Activated naive CD8-positive, alpha-beta T cell treated with anti-CD3 and anti-CD28 coated beads, Interleukin-2, amount 10 ng/mL, durations not matched to agents 7 days and 5 days (primary cell): Measurements from ENCODE around the gene GNGT2. TPM values are rescaled to one million over a fixed set of nuclear protein-coding genes. Genes with fewer than 3 reads are reported as not detected.
A peak's percentile ranks its signal among the peaks of the same experiment; 100 is the strongest.

Source experiments
- ATAC-seq: fragments of 150-1000 bp; cut with Tn5 transposase; one replicate; pipeline ENCODE4 v1.10.0; 2021; ENCODE audit warnings: low read depth, moderate library complexity
- POLR2A ChIA-PET: fragments of 350-600 bp; sonication (Branson Sonifier 250); formaldehyde crosslinking; loops from one replicate; lab custom pipeline; 2021; ENCODE audit warnings: antibody characterized with exemption; lab: Charles Lee
- DNase-seq: peaks from one replicate; pipeline ENCODE4 v3.0.0; 2021
- H3K27ac Mint-ChIP-seq: one replicate; pipeline ENCODE4 v1.8.0; 2022; ENCODE audit warnings: mild to moderate bottlenecking, mixed read lengths
- H3K27me3 Mint-ChIP-seq: one replicate; pipeline ENCODE4 v1.8.0; 2022; ENCODE audit warnings: mild to moderate bottlenecking, moderate library complexity, mixed read lengths
- H3K36me3 Mint-ChIP-seq: one replicate; pipeline ENCODE4 v1.8.0; 2021; ENCODE audit warnings: mild to moderate bottlenecking, mixed read lengths
- H3K4me1 Mint-ChIP-seq: one replicate; pipeline ENCODE4 v1.8.0; 2021; ENCODE audit warnings: mixed read lengths
- H3K4me3 Mint-ChIP-seq: one replicate; pipeline ENCODE4 v1.8.0; 2022; ENCODE audit warnings: mild to moderate bottlenecking, moderate library complexity, mixed read lengths
- H3K9me3 Mint-ChIP-seq: one replicate; pipeline ENCODE4 v1.8.0; 2021; ENCODE audit warnings: mixed read lengths
- total RNA-seq, 2 experiments: library from RNA; stranded (reverse); gene quantifications; one replicate each; pipeline ENCODE4 v1.2.3, GENCODE V29; 2021

GNGT2 gene
- total RNA-seq, 2 experiments from 2014 or later, result 27.9 to 34.2 TPM

GRCh38 chr17:49214676-49215360 is 4.4 kb upstream of the GNGT2 start:
- H3K4me1 Mint-ChIP-seq, result peaks cover 60% of the 10 kb centered on the region
- POLR2A ChIA-PET, result interaction anchor here (1.7 to 9.5 kb wide), 6 partner anchors 10 to 22 kb away, joined by 5 to 99 read pairs (median 8); partner anchors contain the start of gene PHOSPHO1
- H3K36me3 Mint-ChIP-seq, result peaks cover 58% of the 10 kb centered on the region
- H3K27me3 Mint-ChIP-seq, result no peaks in the 10 kb centered on the region
- peak overlapping the region; percentile 88 for H3K27ac Mint-ChIP-seq
- H3K9me3 Mint-ChIP-seq, result no peaks in the 10 kb centered on the region
- DNase-seq, result no peak
- ATAC-seq, result no peak
- H3K4me3 Mint-ChIP-seq, result peak overlapping the region; percentile 99

- H3K36me3 Mint-ChIP-seq, result peaks cover 52% of the 10 kb centered on the region
- H3K27me3 Mint-ChIP-seq, result no peaks in the 10 kb centered on the region
- POLR2A ChIA-PET, result interaction anchor here (1.3 to 9.5 kb wide), 3 partner anchors 12 to 34 kb away, joined by 4 to 120 read pairs (median 99); no protein-coding TSS in a partner anchor
- DNase-seq (no peak), ATAC-seq (no peak)
- peak overlapping the region; percentile 99 for H3K4me3 Mint-ChIP-seq
- H3K9me3 Mint-ChIP-seq, result no peaks in the 10 kb centered on the region
- peak overlapping the region; percentile 88 for H3K27ac Mint-ChIP-seq
- peaks cover 60% of the 10 kb centered on the region for H3K4me1 Mint-ChIP-seq
Measured at GRCh38 chr17:49213847-49214246, 3.5 kb upstream of the GNGT2 start.

- H3K9me3 Mint-ChIP-seq, result no peaks in the 10 kb centered on the region
- peak overlapping the region; percentile 99 for H3K4me3 Mint-ChIP-seq
- H3K4me1 Mint-ChIP-seq, result peaks cover 61% of the 10 kb centered on the region
- no peak for DNase-seq
- ATAC-seq, result no peak
- H3K27me3 Mint-ChIP-seq, result no peaks in the 10 kb centered on the region
- peak overlapping the region; percentile 88 for H3K27ac Mint-ChIP-seq
- H3K36me3 Mint-ChIP-seq, result peaks cover 51% of the 10 kb centered on the region
- POLR2A ChIA-PET, result interaction anchor here (1.3 to 9.5 kb wide), 4 partner anchors 9 to 33 kb away, joined by 4 to 120 read pairs (median 57); no protein-coding TSS in a partner anchor
Measured at GRCh38 chr17:49213399-49213798, 3.0 kb upstream of the GNGT2 start.

- POLR2A ChIA-PET, result interaction anchor here (1.0 to 9.5 kb wide), 7 partner anchors 10 to 145 kb away, joined by 3 to 120 read pairs (median 27); no protein-coding TSS in a partner anchor
- H3K4me3 Mint-ChIP-seq, result peak overlapping the region; percentile 99
- no peaks in the 10 kb centered on the region for H3K27me3 Mint-ChIP-seq
- peaks cover 54% of the 10 kb centered on the region for H3K36me3 Mint-ChIP-seq
- H3K9me3 Mint-ChIP-seq, result no peaks in the 10 kb centered on the region
- H3K27ac Mint-ChIP-seq, result peak overlapping the region; percentile 88
- DNase-seq, result peak; percentile 47
- ATAC-seq, result peak; percentile 35
- peaks cover 42% of the 10 kb centered on the region for H3K4me1 Mint-ChIP-seq
Measured at GRCh38 chr17:49209061-49209571, 1.3 kb downstream of the GNGT2 start.

GRCh38 chr17:49204516-49204915 is 5.9 kb downstream of the GNGT2 start:
- POLR2A ChIA-PET, result interaction anchor here (1.0 to 1.8 kb wide), 4 partner anchors 10 to 20 kb away, joined by 4 to 7 read pairs (median 4); no protein-coding TSS in a partner anchor
- H3K4me3 Mint-ChIP-seq, result no peak overlapping the region
- no peak overlapping the region for H3K27ac Mint-ChIP-seq
- ATAC-seq, result no peak
- H3K4me1 Mint-ChIP-seq, result peaks cover 30% of the 10 kb centered on the region
- H3K36me3 Mint-ChIP-seq, result peaks cover 49% of the 10 kb centered on the region
- H3K9me3 Mint-ChIP-seq, result no peaks in the 10 kb centered on the region
- DNase-seq, result no peak
- H3K27me3 Mint-ChIP-seq, result no peaks in the 10 kb centered on the region

- POLR2A ChIA-PET, result interaction anchor here (1.2 to 1.8 kb wide), 3 partner anchors 11 to 21 kb away, joined by 4 to 7 read pairs (median 5); no protein-coding TSS in a partner anchor
- no peak for ATAC-seq
- peaks cover 23% of the 10 kb centered on the region for H3K4me1 Mint-ChIP-seq
Measured at GRCh38 chr17:49203796-49204195, 6.6 kb downstream of the GNGT2 start.

GRCh38 chr17:49201481-49201927 is 8.9 kb downstream of the GNGT2 start:
- POLR2A ChIA-PET, result interaction anchor here (1.3 kb wide), 1 partner anchor 17 kb away, joined by 4 read pairs; no protein-coding TSS in a partner anchor
- H3K27ac Mint-ChIP-seq, result no peak overlapping the region
- ATAC-seq (no peak), DNase-seq (no peak)
- no peak overlapping the region for H3K4me3 Mint-ChIP-seq
- H3K4me1 Mint-ChIP-seq, result peaks cover 16% of the 10 kb centered on the region
- no peaks in the 10 kb centered on the region for H3K9me3 Mint-ChIP-seq
- peaks cover 39% of the 10 kb centered on the region for H3K36me3 Mint-ChIP-seq
- no peaks in the 10 kb centered on the region for H3K27me3 Mint-ChIP-seq

More at GRCh38 chr17:49203796-49204195, 6.6 kb downstream of the GNGT2 start:
- Mint-ChIP-seq H3K27ac (no peak overlapping the region), H3K9me3 (no peaks in the 10 kb centered on the region), H3K27me3 (no peaks in the 10 kb centered on the region), H3K36me3 (peaks cover 49% of the 10 kb centered on the region), H3K4me3 (no peak overlapping the region)
- DNase-seq, result no peak

- Mint-ChIP-seq H3K36me3 (peaks cover 30% of the 10 kb centered on the region), H3K27me3 (no peaks in the 10 kb centered on the region), H3K27ac (no peak overlapping the region), H3K9me3 (no peaks in the 10 kb centered on the region), H3K4me1 (peaks cover 20% of the 10 kb centered on the region), H3K4me3 (no peak overlapping the region)
- POLR2A ChIA-PET, result interaction anchor here (0.9 to 4.1 kb wide), 5 partner anchors 9 to 27 kb away, joined by 3 to 27 read pairs (median 5); partner anchors contain the start of genes ABI3 and GNGT2
- ATAC-seq (no peak), DNase-seq (no peak)
Measured at GRCh38 chr17:49200423-49201083, 9.8 kb downstream of the GNGT2 start.

GRCh38 chr17:49198211-49198610 is 12.2 kb downstream of the GNGT2 start:
- H3K36me3 Mint-ChIP-seq, result peaks cover 14% of the 10 kb centered on the region
- no peak overlapping the region for H3K27ac Mint-ChIP-seq
- peaks cover 26% of the 10 kb centered on the region for H3K4me1 Mint-ChIP-seq
- DNase-seq (no peak), ATAC-seq (no peak)
- H3K9me3 Mint-ChIP-seq, result no peaks in the 10 kb centered on the region
- H3K27me3 Mint-ChIP-seq, result no peaks in the 10 kb centered on the region
- POLR2A ChIA-PET, result interaction anchor here (0.6 to 4.1 kb wide), 5 partner anchors 11 to 741 kb away, joined by 3 to 27 read pairs (median 4); partner anchors contain the start of genes ABI3 and GNGT2
- H3K4me3 Mint-ChIP-seq, result no peak overlapping the region

- POLR2A ChIA-PET, result interaction anchor here (0.6 to 4.1 kb wide), 5 partner anchors 12 to 740 kb away, joined by 3 to 27 read pairs (median 4); partner anchors contain the start of genes ABI3 and GNGT2
- H3K4me1 Mint-ChIP-seq, result peaks cover 29% of the 10 kb centered on the region
- no peak overlapping the region for H3K27ac Mint-ChIP-seq
- no peaks in the 10 kb centered on the region for H3K9me3 Mint-ChIP-seq
- H3K4me3 Mint-ChIP-seq, result no peak overlapping the region
- ATAC-seq (no peak), DNase-seq (peak; percentile 9)
- no peaks in the 10 kb centered on the region for H3K27me3 Mint-ChIP-seq
- peaks cover 8% of the 10 kb centered on the region for H3K36me3 Mint-ChIP-seq
Measured at GRCh38 chr17:49197346-49197998, 12.9 kb downstream of the GNGT2 start.

GRCh38 chr17:49196520-49196919 is 13.9 kb downstream of the GNGT2 start:
- Mint-ChIP-seq H3K36me3 (no peaks in the 10 kb centered on the region), H3K9me3 (no peaks in the 10 kb centered on the region), H3K4me3 (no peak overlapping the region), H3K27me3 (no peaks in the 10 kb centered on the region), H3K4me1 (peaks cover 32% of the 10 kb centered on the region), H3K27ac (no peak overlapping the region)
- no peak for ATAC-seq
- POLR2A ChIA-PET, result interaction anchor here (1.1 kb wide), 1 partner anchor 10 kb away, joined by 3 read pairs; no protein-coding TSS in a partner anchor
- DNase-seq, result no peak

GRCh38 chr17:49195751-49196150 is 14.6 kb downstream of the GNGT2 start:
- Mint-ChIP-seq H3K27ac (no peak overlapping the region), H3K36me3 (no peaks in the 10 kb centered on the region), H3K9me3 (no peaks in the 10 kb centered on the region), H3K4me3 (peak overlapping the region; percentile 3), H3K27me3 (no peaks in the 10 kb centered on the region), H3K4me1 (peaks cover 35% of the 10 kb centered on the region)
- POLR2A ChIA-PET, result interaction anchor here (1.1 to 6.1 kb wide), 3 partner anchors 11 to 21 kb away, joined by 3 to 120 read pairs (median 86); partner anchors contain the start of genes ABI3 and GNGT2
- no peak for DNase-seq
- ATAC-seq, result no peak
